Mesenchymal stem cell (in vitro differentiated cells and primary cell): Measurements from ENCODE around the gene PLEKHA8.

Source experiments
- DNase-seq: peaks from one replicate; pipeline ENCODE4 v3.0.0-alpha.2; 2013
- H2AFZ ChIP-seq: one replicate; pipeline ENCODE4 v1.6.1; 2013; ENCODE audit warnings: low read depth, mild to moderate bottlenecking, control low read depth, inconsistent platforms, low read length, moderate library complexity
- H2AK5ac ChIP-seq: 2 replicates; pipeline ENCODE4 v1.6.1; 2013; ENCODE audit warnings: low read length, moderate library complexity, mild to moderate bottlenecking, inconsistent platforms; ENCODE audit not compliant: severe bottlenecking
- H2BK120ac ChIP-seq: one replicate; pipeline ENCODE4 v1.6.1; 2013; ENCODE audit warnings: low read depth, mild to moderate bottlenecking, inconsistent platforms, low read length, moderate library complexity
- H2BK12ac ChIP-seq, 2 experiments: one replicate each; pipeline ENCODE4 v1.6.1; 2013; ENCODE audit warnings: inconsistent platforms in 2 of 2, low read length in 2 of 2, mild to moderate bottlenecking in 2 of 2, moderate library complexity in 2 of 2, control low read depth in 1 of 2
- H2BK15ac ChIP-seq: one replicate; pipeline ENCODE4 v1.6.1; 2013; ENCODE audit warnings: mild to moderate bottlenecking, low read depth, inconsistent platforms; ENCODE audit not compliant: poor library complexity, severe bottlenecking
- H2BK5ac ChIP-seq: 2 replicates; pipeline ENCODE4 v1.6.1; 2013; ENCODE audit warnings: low read depth, mild to moderate bottlenecking, low read length, control low read depth, inconsistent platforms; ENCODE audit not compliant: poor library complexity, severe bottlenecking
- H3K14ac ChIP-seq, 2 experiments: one replicate each; pipeline ENCODE4 v1.6.1; 2013; ENCODE audit warnings: inconsistent platforms in 2 of 2, low read length in 2 of 2, control low read depth in 1 of 2, mild to moderate bottlenecking in 1 of 2, moderate library complexity in 1 of 2
- H3K18ac ChIP-seq, 2 experiments: one replicate each; pipeline ENCODE4 v1.6.1; 2013; ENCODE audit warnings: inconsistent platforms in 2 of 2, low read length in 2 of 2, control low read depth in 1 of 2, low read depth in 1 of 2, mild to moderate bottlenecking in 1 of 2
- H3K23ac ChIP-seq, 2 experiments: one replicate each; pipeline ENCODE4 v1.6.1; 2013; ENCODE audit warnings: inconsistent platforms in 2 of 2, low read length in 2 of 2, mild to moderate bottlenecking in 2 of 2, moderate library complexity in 2 of 2, control low read depth in 1 of 2
- H3K27ac ChIP-seq: 2 replicates; pipeline ENCODE4 v1.5.1; 2013; ENCODE audit warnings: mild to moderate bottlenecking, moderate library complexity, low read length, control low read depth, inconsistent platforms; ENCODE audit not compliant: poor library complexity, severe bottlenecking
- H3K27me3 ChIP-seq, 2 experiments: 2 replicates each; pipeline versions ENCODE4 v1.6.1 to v1.7.0; 2013; ENCODE audit warnings: low read length in 2 of 2, mild to moderate bottlenecking in 2 of 2, moderate library complexity in 2 of 2, control low read depth in 1 of 2, inconsistent platforms in 1 of 2; ENCODE audit not compliant: control insufficient read depth in 1 of 2, insufficient read depth in 1 of 2
- H3K36me3 ChIP-seq, 2 experiments: 2 replicates each; pipeline versions ENCODE4 v1.6.1 to v1.7.0; 2013; ENCODE audit warnings: low read length in 2 of 2, control low read depth in 1 of 2, inconsistent platforms in 1 of 2, low read depth in 1 of 2, mild to moderate bottlenecking in 1 of 2; ENCODE audit not compliant: insufficient read depth in 2 of 2, control insufficient read depth in 1 of 2
- H3K4ac ChIP-seq, 2 experiments: one replicate each; pipeline ENCODE4 v1.6.1; 2013; ENCODE audit warnings: inconsistent platforms in 2 of 2, low read length in 2 of 2, mild to moderate bottlenecking in 2 of 2, moderate library complexity in 2 of 2, control low read depth in 1 of 2, low read depth in 1 of 2
- H3K4me1 ChIP-seq: 2 replicates; pipeline ENCODE4 v1.6.1; 2013; ENCODE audit warnings: low read depth, low read length, control low read depth; ENCODE audit not compliant: control insufficient read depth, insufficient read depth
- H3K4me2 ChIP-seq: 2 replicates; pipeline ENCODE4 v1.6.1; 2013; ENCODE audit warnings: low read length, mild to moderate bottlenecking, inconsistent platforms; ENCODE audit not compliant: poor library complexity, severe bottlenecking
- H3K4me3 ChIP-seq, 2 experiments: 2 replicates each; pipeline versions ENCODE4 v1.5.1 to v1.7.0; 2013; ENCODE audit warnings: low read length in 2 of 2, mild to moderate bottlenecking in 2 of 2, control low read depth in 1 of 2, low read depth in 1 of 2; ENCODE audit not compliant: insufficient read depth in 1 of 2
- H3K79me1 ChIP-seq: replicated peaks from 2 replicates; pipeline ENCODE4 v1.6.1; 2013; ENCODE audit warnings: mild to moderate bottlenecking, control low read depth, low read length, inconsistent platforms; ENCODE audit not compliant: poor library complexity, severe bottlenecking
- H3K9ac ChIP-seq: 2 replicates; pipeline ENCODE4 v1.7.0; 2013; ENCODE audit warnings: mild to moderate bottlenecking, low read length, moderate library complexity
- H3K9me3 ChIP-seq: 2 replicates; pipeline ENCODE4 v1.7.0; 2013; ENCODE audit warnings: mild to moderate bottlenecking, low read length; ENCODE audit not compliant: control insufficient read depth
- H4K8ac ChIP-seq: one replicate; pipeline ENCODE4 v1.6.1; 2013; ENCODE audit warnings: inconsistent platforms, mild to moderate bottlenecking, low read length, moderate library complexity
- H4K91ac ChIP-seq: one replicate; pipeline ENCODE4 v1.6.1; 2013; ENCODE audit warnings: mild to moderate bottlenecking, low read length, inconsistent platforms
- WGBS: methylation state at CpG from one replicate; pipeline ENCODE4 v1.1.7; 2013; ENCODE audit warnings: mixed read lengths; 5-methylcytosine and 5-hydroxymethylcytosine counted together

The PLEKHA8 gene

DNA sequence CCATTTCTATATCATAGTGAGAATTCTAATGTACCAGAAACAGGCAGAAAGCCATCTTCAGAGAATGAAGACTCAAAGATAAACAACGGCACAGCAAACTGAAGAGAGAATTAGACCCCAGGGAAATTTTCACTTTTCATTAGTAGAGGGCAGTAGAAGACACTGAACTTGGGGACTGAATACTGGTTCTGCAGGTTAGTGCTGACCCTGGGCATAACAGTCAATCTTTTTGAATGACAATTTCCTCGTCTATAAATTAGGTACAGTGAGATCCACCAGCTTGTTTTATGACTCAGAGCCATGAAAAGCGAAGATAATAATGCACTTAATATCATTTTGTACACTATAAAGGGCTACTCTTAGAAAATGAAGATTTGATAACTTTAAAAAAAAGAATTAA, 15.5 kb upstream of the PLEKHA8 start:
- Histone ChIP-seq H3K4ac (no peak overlapping the region), H4K8ac (no peak overlapping the region), H4K91ac (no peak overlapping the region), H3K4me3 (no peak overlapping the region), H3K14ac (no peak overlapping the region), H3K23ac (no peak overlapping the region), H2AFZ (no peak overlapping the region), H3K27me3 (no peaks in the 10 kb centered on the region), H3K9ac (no peak overlapping the region), H3K4me1 (no peaks in the 10 kb centered on the region), H3K79me1 (peaks cover 6% of the 10 kb centered on the region), H3K4me2 (no peak overlapping the region), H2BK5ac (no peak overlapping the region), H3K27ac (no peak overlapping the region), H3K9me3 (no peaks in the 10 kb centered on the region), H2BK12ac (no peak overlapping the region), H3K36me3 (peaks cover 13 to 40% of the 10 kb centered on the region in 2 experiments), H2BK120ac (no peak overlapping the region), H3K18ac (no peak overlapping the region), H2BK15ac (no peak overlapping the region), H2AK5ac (no peak overlapping the region)
- WGBS, result 97% methylated on average over 2 of the region's 3 CpGs
- DNase-seq, result no peak

DNA sequence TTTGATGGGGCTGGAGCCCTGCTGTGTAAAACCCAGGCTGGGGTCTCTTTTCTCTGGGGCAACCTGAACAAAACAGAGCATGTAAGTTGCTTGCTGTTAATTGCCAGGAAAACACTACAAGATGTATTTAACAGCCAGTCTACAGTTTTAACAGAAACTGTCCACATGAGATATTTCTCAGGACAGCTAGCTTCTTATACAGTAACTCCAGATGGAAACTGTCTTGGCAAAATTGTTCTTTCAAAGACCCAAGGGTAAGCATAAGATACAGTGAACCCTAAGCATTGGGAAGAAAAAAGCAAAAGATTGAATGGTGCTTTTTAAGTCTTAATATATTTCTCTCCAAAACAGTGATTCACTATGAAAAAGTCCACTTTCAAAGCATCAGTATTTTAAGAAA, 9.8 kb upstream of the PLEKHA8 start:
- Histone ChIP-seq H3K9me3 (no peaks in the 10 kb centered on the region), H3K4me2 (no peak overlapping the region), H3K36me3 (peaks cover 14 to 36% of the 10 kb centered on the region in 2 experiments), H2BK15ac (no peak overlapping the region), H4K91ac (no peak overlapping the region), H3K4ac (no peak overlapping the region), H2BK120ac (no peak overlapping the region), H3K4me1 (no peaks in the 10 kb centered on the region), H3K14ac (no peak overlapping the region), H4K8ac (no peak overlapping the region), H3K4me3 (no peak overlapping the region), H2BK12ac (no peak overlapping the region), H3K18ac (no peak overlapping the region), H3K23ac (no peak overlapping the region), H2AK5ac (no peak overlapping the region), H3K79me1 (peaks cover 14% of the 10 kb centered on the region), H3K27me3 (no peaks in the 10 kb centered on the region), H3K9ac (no peak overlapping the region), H2BK5ac (no peak overlapping the region), H2AFZ (no peak overlapping the region), H3K27ac (no peak overlapping the region)
- DNase-seq, result no peak

DNA sequence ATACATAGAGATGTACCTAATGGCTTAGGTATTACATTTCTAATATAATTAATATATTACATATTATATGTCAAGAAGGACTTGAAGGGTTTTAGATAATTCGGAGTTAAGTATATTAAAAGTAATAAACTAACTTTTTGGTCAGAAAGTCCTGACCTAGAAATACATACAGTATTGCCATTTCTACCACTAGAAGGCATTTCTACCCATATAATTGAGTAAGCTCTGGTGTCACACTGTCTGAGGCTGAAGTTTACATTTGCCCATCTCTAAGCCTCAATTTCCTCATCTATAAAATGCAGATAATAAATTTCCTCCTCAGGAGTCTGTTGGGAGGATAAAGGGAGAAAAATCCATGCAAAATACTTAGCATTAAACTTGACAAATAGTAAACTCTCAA, 8.8 kb upstream of the PLEKHA8 start:
- Histone ChIP-seq H2AFZ (no peak overlapping the region), H3K4me2 (no peak overlapping the region), H2BK15ac (no peak overlapping the region), H3K27me3 (no peaks in the 10 kb centered on the region), H3K4me3 (no peak overlapping the region), H3K4ac (no peak overlapping the region), H4K91ac (no peak overlapping the region), H3K79me1 (peaks cover 16% of the 10 kb centered on the region), H3K18ac (no peak overlapping the region), H3K23ac (no peak overlapping the region), H3K14ac (no peak overlapping the region), H3K27ac (no peak overlapping the region), H2BK5ac (no peak overlapping the region), H3K4me1 (no peaks in the 10 kb centered on the region), H4K8ac (no peak overlapping the region), H3K9ac (no peak overlapping the region), H2BK120ac (no peak overlapping the region), H2AK5ac (no peak overlapping the region), H2BK12ac (no peak overlapping the region), H3K36me3 (peaks cover 10 to 29% of the 10 kb centered on the region in 2 experiments), H3K9me3 (no peaks in the 10 kb centered on the region)
- WGBS, result no CpG with 5 or more reads among the region's 1 CpG
- DNase-seq, result no peak

DNA sequence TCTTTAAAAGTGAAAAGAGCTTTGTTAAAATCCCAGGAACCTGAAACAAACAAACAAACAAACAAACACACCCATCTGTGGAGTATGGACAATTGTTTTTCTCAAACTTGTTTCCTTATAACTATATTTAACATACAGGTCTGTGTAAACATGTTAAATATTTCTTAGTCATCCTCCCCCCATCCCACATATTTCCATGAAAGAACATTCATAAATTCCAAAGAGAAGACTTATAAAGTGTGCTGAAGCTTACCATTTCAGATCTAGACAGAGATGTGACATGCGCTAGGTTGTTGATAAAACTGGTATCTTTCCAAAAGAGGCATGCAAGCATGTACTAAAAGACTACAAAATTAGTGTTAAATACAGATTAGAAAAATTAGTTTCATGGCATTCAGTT, 8.3 kb upstream of the PLEKHA8 start:
- H3K14ac ChIP-seq, result no peak overlapping the region
- no peak overlapping the region for H2AK5ac ChIP-seq
- H3K27ac ChIP-seq, result no peak overlapping the region
- H3K4ac ChIP-seq, result no peak overlapping the region
- no peak for DNase-seq
- H3K4me3 ChIP-seq, result no peak overlapping the region
- no peak overlapping the region for H2BK5ac ChIP-seq
- WGBS, result 100% methylated on average over 1 of the region's 1 CpG
- H2AFZ ChIP-seq, result no peak overlapping the region
- no peaks in the 10 kb centered on the region for H3K9me3 ChIP-seq
- H3K4me2 ChIP-seq, result no peak overlapping the region
- no peak overlapping the region for H2BK120ac ChIP-seq
- H3K79me1 ChIP-seq, result peaks cover 16% of the 10 kb centered on the region
- H3K18ac ChIP-seq, result no peak overlapping the region
- H3K27me3 ChIP-seq, result no peaks in the 10 kb centered on the region
- no peaks in the 10 kb centered on the region for H3K4me1 ChIP-seq
- no peak overlapping the region for H3K23ac ChIP-seq
- H3K9ac ChIP-seq, result no peak overlapping the region
- H2BK12ac ChIP-seq, result no peak overlapping the region
- H4K8ac ChIP-seq, result no peak overlapping the region
- no peak overlapping the region for H2BK15ac ChIP-seq
- H4K91ac ChIP-seq, result no peak overlapping the region
- peaks cover 9 to 24% of the 10 kb centered on the region in 2 experiments for H3K36me3 ChIP-seq
